GM19372 (cell line): ENCODE measurements around the gene MEA1.

Source experiments
- ATAC-seq: cut with Tn5 transposase; IDR thresholded peaks from one replicate; pipeline ENCODE4 v1.9.1; 2021; ENCODE audit warnings: mild to moderate bottlenecking, low read depth, moderate library complexity; ENCODE audit not compliant: unreplicated experiment

Gene MEA1

GRCh38 chr6:42978487-42978838 is 35.3 kb downstream of the MEA1 start:
- ATAC-seq: no peak

- ATAC-seq: no peak
These were observed 38.7 kb downstream of the MEA1 start for GRCh38 chr6:42974919-42975505.

GRCh38 chr6:42973926-42974325 is 39.8 kb downstream of the MEA1 start:
- ATAC-seq: no peak

- ATAC-seq: no peak
These were observed 41.9 kb downstream of the MEA1 start for GRCh38 chr6:42971746-42972327.

GRCh38 chr6:42970871-42971612 is 42.7 kb downstream of the MEA1 start:
- ATAC-seq: no peak

GRCh38 chr6:42969934-42970333 is 43.8 kb downstream of the MEA1 start:
- no peak for ATAC-seq

GRCh38 chr6:42969431-42969830 is 44.3 kb downstream of the MEA1 start:
- ATAC-seq: no peak

- ATAC-seq: no peak
These were observed 45.0 kb downstream of the MEA1 start for GRCh38 chr6:42968783-42969182.

GRCh38 chr6:42968126-42968701 is 45.5 kb downstream of the MEA1 start:
- ATAC-seq: no peak

GRCh38 chr6:42967228-42967627 is 46.5 kb downstream of the MEA1 start:
- no peak for ATAC-seq

- ATAC-seq: no peak
These were observed 47.2 kb downstream of the MEA1 start for GRCh38 chr6:42966571-42966970.

- no peak for ATAC-seq
These were observed 49.7 kb downstream of the MEA1 start for GRCh38 chr6:42963855-42964605.

- ATAC-seq: no peak
These were observed 50.4 kb downstream of the MEA1 start for GRCh38 chr6:42963179-42963854.

GRCh38 chr6:42962502-42963178 is 51.1 kb downstream of the MEA1 start:
- ATAC-seq: no peak

GRCh38 chr6:42962096-42962495 is 51.6 kb downstream of the MEA1 start:
- no peak for ATAC-seq
